T-cell (primary cell): ENCODE results near the gene ZMAT2. TPM values are rescaled to one million over a fixed set of nuclear protein-coding genes. Genes with fewer than 3 reads are reported as not detected.
A peak's percentile ranks its signal among the peaks of the same experiment; 100 is the strongest.
"Not testable (repeated sequence)": the region's sequence is repeated elsewhere in the genome, so short reads cannot be mapped to it uniquely, and the experiment has no call there.

Experiments used
- ATAC-seq, 4 experiments: fragments of 200-7000 bp in 3 of 4; fragments of 150-1000 bp in 1 of 4; cut with Tn5 transposase; replicated peaks in 1 of 4; 1 replicate in 3 of 4; 2 replicates in 1 of 4; pipeline ENCODE4 v1.10.0; 2021; ENCODE audit warnings: moderate library complexity in 3 of 4, mild to moderate bottlenecking in 2 of 4, moderate number of reproducible peaks in 1 of 4
- CTCF ChIA-PET, 2 donors: fragments of 300-600 bp; sonication (Branson Sonifier 250); formaldehyde crosslinking; loops; one replicate each; lab custom pipeline; 2022; ENCODE audit warnings: antibody characterized with exemption in 2 of 2; lab: Charles Lee
- POLR2A ChIA-PET, 2 donors: fragments of 300-600 bp; sonication (Branson Sonifier 250); formaldehyde crosslinking; loops; one replicate each; lab custom pipeline; 2022; ENCODE audit warnings: antibody characterized with exemption in 2 of 2; lab: Charles Lee
- DNase-seq, 35 experiments: peaks; one replicate each; pipeline versions ENCODE4 v3.0.0 to v3.0.0-alpha.2; 2013 to 2023
- H3K27ac ChIP-seq: one replicate; pipeline ENCODE4 v1.5.1; 2013; ENCODE audit warnings: low read length
- H3K27me3 ChIP-seq, 2 experiments: replicated peaks in 1 of 2; 1 replicate in 1 of 2; 2 replicates in 1 of 2; pipeline versions ENCODE4 v1.6.1 to v1.7.0; 2013; ENCODE audit warnings: low read length in 1 of 2, mixed read lengths in 1 of 2; ENCODE audit not compliant: control insufficient read depth in 2 of 2, insufficient read depth in 2 of 2; ENCODE audit errors: extremely low read depth in 1 of 2
- H3K36me3 ChIP-seq, 2 donors: 1 replicate in 1 of 2; 2 replicates in 1 of 2; pipeline versions ENCODE4 v1.6.1 to v1.7.0; 2013; ENCODE audit warnings: low read length in 1 of 2; ENCODE audit not compliant: control insufficient read depth in 2 of 2, insufficient read depth in 1 of 2; ENCODE audit errors: extremely low read depth in 1 of 2
- H3K4me1 ChIP-seq, 2 experiments: 1 replicate in 1 of 2; 2 replicates in 1 of 2; pipeline versions ENCODE4 v1.6.1 to v1.7.0; 2013; ENCODE audit warnings: low read length in 2 of 2, mixed read lengths in 1 of 2; ENCODE audit not compliant: insufficient read depth in 2 of 2, control insufficient read depth in 1 of 2; ENCODE audit errors: extremely low read depth in 1 of 2
- H3K4me3 ChIP-seq, 2 donors: 1 replicate in 1 of 2; 2 replicates in 1 of 2; pipeline versions ENCODE4 v1.5.1 to v1.7.0; 2013; ENCODE audit warnings: mild to moderate bottlenecking in 2 of 2, low read length in 1 of 2, moderate library complexity in 1 of 2; ENCODE audit not compliant: control insufficient read depth in 1 of 2; ENCODE audit errors: extremely low read depth in 1 of 2
- H3K9me3 ChIP-seq: 2 replicates; pipeline ENCODE4 v1.7.0; 2013
- H3K27ac Mint-ChIP-seq, 2 donors: one replicate each; pipeline ENCODE4 v1.8.0; 2020 to 2021; ENCODE audit warnings: mild to moderate bottlenecking in 2 of 2, mixed read lengths in 2 of 2
- H3K27me3 Mint-ChIP-seq, 2 donors: one replicate each; pipeline ENCODE4 v1.8.0; 2021 to 2022; ENCODE audit warnings: mixed read lengths in 2 of 2
- H3K36me3 Mint-ChIP-seq: one replicate; pipeline ENCODE4 v1.8.0; 2021; ENCODE audit warnings: mixed read lengths
- H3K4me1 Mint-ChIP-seq, 3 donors: one replicate each; pipeline ENCODE4 v1.8.0; 2020 to 2022; ENCODE audit warnings: mixed read lengths in 3 of 3, mild to moderate bottlenecking in 1 of 3
- H3K4me3 Mint-ChIP-seq, 3 donors: one replicate each; pipeline ENCODE4 v1.8.0; 2020 to 2022; ENCODE audit warnings: mild to moderate bottlenecking in 3 of 3, mixed read lengths in 3 of 3, moderate library complexity in 3 of 3
- H3K9me3 Mint-ChIP-seq, 3 donors: one replicate each; pipeline ENCODE4 v1.8.0; 2020 to 2022; ENCODE audit warnings: mixed read lengths in 3 of 3
- WGBS: methylation state at CpG from one replicate; pipeline ENCODE4 v1.1.5; 2013; ENCODE audit warnings: missing lambda C conversion rate; ENCODE audit not compliant: insufficient coverage; 5-methylcytosine and 5-hydroxymethylcytosine counted together
- total RNA-seq, 35 experiments: library from RNA in 6 of 35; stranded (reverse) in 6 of 35; fragments of 120-200 nt in 1 of 35; gene quantifications; one replicate each; pipeline versions ENCODE4 v1.2.1 to v1.2.4 and lab custom pipeline; 2013 to 2026

ZMAT2 gene
- total RNA-seq, 5 donors from 2014 or later (not counting 1 experiment from before 2014, with no cell fraction given), result 39.9 to 59.5 (median 58.0) TPM

DNA sequence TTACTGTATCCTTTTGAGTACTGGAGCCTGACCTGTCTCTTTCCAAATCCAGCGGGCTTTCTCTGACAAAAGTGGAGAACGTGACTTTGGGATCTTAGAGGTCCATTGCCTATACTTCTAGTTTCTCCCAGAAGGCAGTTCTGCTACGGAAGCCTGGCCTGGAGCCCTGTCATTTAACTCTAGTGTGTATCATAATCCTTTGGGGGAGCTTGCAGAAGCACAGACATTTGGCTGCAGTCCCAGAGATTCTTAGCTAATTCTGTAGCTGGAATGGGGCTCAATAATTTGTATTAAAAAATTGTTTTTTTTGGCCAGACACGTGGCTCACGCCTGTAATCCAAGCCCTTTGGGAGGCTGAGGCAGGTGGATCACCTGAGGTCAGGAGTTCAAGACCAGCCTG lies 6.0 kb upstream of the ZMAT2 start:
- H3K4me3 Mint-ChIP-seq, result no peak overlapping the region
- Histone ChIP-seq H3K4me1 (peaks cover 17 to 21% of the 10 kb centered on the region in 2 experiments), H3K36me3 (peaks cover 18 to 59% of the 10 kb centered on the region in 2 donors), H3K27me3 (no peaks in the 10 kb centered on the region), H3K9me3 (no peaks in the 10 kb centered on the region), H3K4me3 (no peak overlapping the region), H3K27ac (no peak overlapping the region)
- peaks cover 50% of the 10 kb centered on the region for H3K36me3 Mint-ChIP-seq
- POLR2A ChIA-PET, result interaction anchor here (0.5 to 0.8 kb wide), 4 partner anchors 9 to 392 kb away, joined by 3 to 5 read pairs (median 3); no protein-coding TSS in a partner anchor
- no peak for DNase-seq
- no peak for ATAC-seq
- peaks cover 34 to 45% (median 36%) of the 10 kb centered on the region in 3 donors for H3K4me1 Mint-ChIP-seq
- H3K27me3 Mint-ChIP-seq, result no peaks in the 10 kb centered on the region
- H3K27ac Mint-ChIP-seq, result no peak overlapping the region
- CTCF ChIA-PET, result no interaction called here
- H3K9me3 Mint-ChIP-seq, result no peaks in the 10 kb centered on the region
- WGBS, result 95% methylated on average over 4 of the region's 5 CpGs

- Histone ChIP-seq H3K9me3 (no peaks in the 10 kb centered on the region), H3K4me3 (no peak overlapping the region), H3K27ac (no peak overlapping the region), H3K36me3 (peaks cover 18 to 68% of the 10 kb centered on the region in 2 donors), H3K4me1 (peaks cover 18 to 21% of the 10 kb centered on the region in 2 experiments), H3K27me3 (no peaks in the 10 kb centered on the region)
- POLR2A ChIA-PET, result interaction anchor here in 1 of 2 donors (0.6 kb wide), 1 partner anchor 10 kb away, joined by 4 read pairs; no protein-coding TSS in a partner anchor
- 100% methylated on average over 3 of the region's 4 CpGs for WGBS
- DNase-seq, result no peak
- ATAC-seq, result no peak
- no peaks in the 10 kb centered on the region for H3K27me3 Mint-ChIP-seq
- H3K36me3 Mint-ChIP-seq, result peaks cover 54% of the 10 kb centered on the region
- CTCF ChIA-PET, result interaction anchor here in 1 of 2 donors (0.6 to 0.7 kb wide), 3 partner anchors 18 to 893 kb away, joined by 3 read pairs; no protein-coding TSS in a partner anchor
- H3K4me3 Mint-ChIP-seq, result no peak overlapping the region
- no peaks in the 10 kb centered on the region for H3K9me3 Mint-ChIP-seq
- no peak overlapping the region for H3K27ac Mint-ChIP-seq
- peaks cover 31 to 42% (median 35%) of the 10 kb centered on the region in 3 donors for H3K4me1 Mint-ChIP-seq
Measured at GRCh38 chr5:140696891-140697492, 3.3 kb upstream of the ZMAT2 start.

DNA sequence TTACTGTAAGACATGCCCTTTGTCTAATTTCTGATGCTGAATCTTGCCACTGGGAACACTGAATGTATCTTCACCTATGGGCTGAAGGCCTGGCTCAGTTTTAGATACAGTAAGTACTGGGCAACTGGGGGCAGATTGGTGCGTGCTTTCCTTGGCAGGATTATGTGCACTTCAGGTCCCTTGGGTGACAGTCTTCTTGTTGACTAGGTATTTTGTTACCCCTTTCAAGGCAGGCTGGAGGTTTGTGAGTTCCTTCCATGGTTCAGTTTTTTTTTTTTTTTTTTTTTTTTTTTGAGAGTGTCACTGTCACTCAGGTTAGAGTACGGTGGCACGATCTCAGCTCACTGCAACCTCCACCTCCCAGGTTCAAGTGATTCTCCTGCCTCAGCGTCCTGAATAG lies 7.6 kb downstream of the ZMAT2 start:
- DNase-seq (no peak), ATAC-seq (no peak)
- Mint-ChIP-seq H3K27ac (peak overlapping the region in 1 of 2 donors; percentile 62), H3K4me3 (no peak overlapping the region), H3K4me1 (peaks cover 15 to 30% (median 21%) of the 10 kb centered on the region in 3 donors), H3K27me3 (peaks cover 0 to 6% of the 10 kb centered on the region in 2 donors), H3K36me3 (peaks cover 26% of the 10 kb centered on the region), H3K9me3 (no peaks in the 10 kb centered on the region)
- WGBS, result 100% methylated on average over 1 of the region's 4 CpGs
- Histone ChIP-seq H3K4me3 (no peak overlapping the region), H3K27ac (no peak overlapping the region), H3K36me3 (peaks cover 0 to 42% of the 10 kb centered on the region in 2 donors), H3K4me1 (peaks cover 2 to 10% of the 10 kb centered on the region in 2 experiments), H3K27me3 (no peaks in the 10 kb centered on the region), H3K9me3 (no peaks in the 10 kb centered on the region)
- CTCF ChIA-PET, result no interaction called here
- POLR2A ChIA-PET, result interaction anchor here in 1 of 2 donors (0.6 kb wide), 1 partner anchor 11 kb away, joined by 4 read pairs; no protein-coding TSS in a partner anchor

DNA sequence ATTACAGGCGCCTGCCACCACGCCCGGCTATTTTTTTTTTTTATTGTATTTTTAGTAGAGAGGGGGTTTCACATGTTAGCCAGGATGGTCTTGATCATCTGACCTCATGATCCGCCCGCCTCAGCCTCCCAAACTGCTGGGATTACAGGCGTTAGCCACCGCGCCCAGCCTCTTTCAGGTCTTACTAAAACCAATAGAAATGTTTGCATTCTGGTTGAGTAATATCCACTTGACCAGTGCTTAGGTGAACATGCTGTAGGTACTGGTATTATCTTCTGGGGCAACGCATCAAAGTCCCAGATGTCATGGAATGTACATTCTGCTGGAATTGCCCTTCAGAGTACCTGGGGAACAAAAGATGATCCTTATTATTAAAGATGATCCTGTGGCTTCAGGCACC lies 8.5 kb downstream of the ZMAT2 start:
- H3K27me3 ChIP-seq, CTCF ChIA-PET, ATAC-seq, H3K9me3 Mint-ChIP-seq, H3K9me3 ChIP-seq, H3K27ac ChIP-seq, H3K27me3 Mint-ChIP-seq, DNase-seq, H3K4me3 ChIP-seq: not testable (repeated sequence)
- peak overlapping the region in 1 of 2 donors; percentile 99 for H3K27ac Mint-ChIP-seq
- H3K4me1 Mint-ChIP-seq, result peaks cover 18 to 37% (median 25%) of the 10 kb centered on the region in 3 donors
- Histone ChIP-seq H3K36me3 (peaks cover 0 to 33% of the 10 kb centered on the region in 2 donors), H3K4me1 (peaks cover 2 to 10% of the 10 kb centered on the region in 2 experiments)
- H3K36me3 Mint-ChIP-seq, result peaks cover 21% of the 10 kb centered on the region
- WGBS, result 97% methylated on average over 6 of the region's 9 CpGs
- POLR2A ChIA-PET, result interaction anchor here in 1 of 2 donors (0.8 kb wide), 1 partner anchor 9 kb away, joined by 3 read pairs; the partner anchor contains the start of gene ZMAT2
- H3K4me3 Mint-ChIP-seq, result peak overlapping the region in 2 of 3 donors; percentile 98

GRCh38 chr5:140710899-140711552 lies 10.8 kb downstream of the ZMAT2 start:
- DNase-seq (peak; percentile 63 to 93 (median 80)), ATAC-seq (peak; percentile 85 to 89 (median 86))
- peaks cover 18 to 37% (median 25%) of the 10 kb centered on the region in 3 donors for H3K4me1 Mint-ChIP-seq
- H3K27ac Mint-ChIP-seq, result peak overlapping the region; percentile 99 to 100
- H3K36me3 Mint-ChIP-seq, result peaks cover 7% of the 10 kb centered on the region
- Histone ChIP-seq H3K4me1 (peaks cover 2 to 10% of the 10 kb centered on the region in 2 experiments), H3K4me3 (peak overlapping the region; percentile 90 to 97), H3K9me3 (no peaks in the 10 kb centered on the region), H3K27ac (peak overlapping the region; percentile 90), H3K36me3 (peaks cover 0 to 11% of the 10 kb centered on the region in 2 donors), H3K27me3 (no peaks in the 10 kb centered on the region)
- ChIA-PET POLR2A (interaction anchor here (0.6 to 2.6 kb wide), 12 partner anchors 9 to 1418 kb away, joined by 3 to 23 read pairs (median 3); partner anchors contain the start of genes IK (in 2 of the 2), ZMAT2 (in 2 of the 2), ANKHD1 (in 1 of the 2) and HARS1 (in 1 of the 2)), CTCF (interaction anchor here (0.6 to 1.8 kb wide), 12 partner anchors 8 to 466 kb away, joined by 3 to 20 read pairs (median 5); partner anchors contain the start of genes ANKHD1 (in 1 of the 2), EIF4EBP3 (in 1 of the 2), HARS1 (in 1 of the 2) and HARS2 (in 1 of the 2))
- peaks cover 0 to 6% of the 10 kb centered on the region in 2 donors for H3K27me3 Mint-ChIP-seq
- H3K9me3 Mint-ChIP-seq, result no peaks in the 10 kb centered on the region
- 3% methylated on average over 19 of the region's 27 CpGs for WGBS
- H3K4me3 Mint-ChIP-seq, result peak overlapping the region; percentile 98 to 99 (median 98)
